IMR-90 (cell line): Measurements from ENCODE around the gene FBXW4. TPM values are rescaled to one million over a fixed set of nuclear protein-coding genes. Genes with fewer than 3 reads are reported as not detected.

Source experiments
- ATAC-seq: fragments of 200-7000 bp; cut with Tn5 transposase; 2 replicates; pipeline ENCODE4 v1.9.1; 2020; ENCODE audit warnings: low read depth, mild to moderate bottlenecking, moderate library complexity
- BruUV-seq: library from RNA; stranded (reverse); fragments of 400-500 nt; replicated peaks from 2 replicates; lab custom pipeline; 2021; lab: Mats Ljungman, UMichigan
- CTCF ChIA-PET: fragments of 300-600 bp; formaldehyde crosslinking; extraction: SDS; loops from one replicate; lab custom pipeline; 2021; ENCODE audit warnings: antibody characterized with exemption; lab: Yijun Ruan, JAX
- POLR2A ChIA-PET: fragments of 300-600 bp; sonication (Branson Sonifier 250); formaldehyde crosslinking; loops from one replicate; lab custom pipeline; 2022; ENCODE audit warnings: antibody characterized with exemption; ENCODE audit not compliant: unreplicated experiment; lab: Charles Lee
- DNase-seq: peaks from one replicate; pipeline ENCODE4 v3.0.0; 2013
- H2AFZ ChIP-seq: replicated peaks from 2 replicates; pipeline ENCODE3; 2013; ENCODE audit warnings: low read length, mild to moderate bottlenecking; ENCODE audit not compliant: poor library complexity
- H2AK5ac ChIP-seq: 2 replicates; pipeline ENCODE4 v1.6.1; 2013; ENCODE audit warnings: low read depth, low read length, inconsistent platforms
- H2AK9ac ChIP-seq: replicated peaks from 2 replicates; pipeline ENCODE3; 2013; ENCODE audit warnings: mild to moderate bottlenecking, low read depth, low read length, moderate library complexity; ENCODE audit not compliant: poor library complexity
- H2BK120ac ChIP-seq: 2 replicates; pipeline ENCODE4 v1.6.1; 2013; ENCODE audit warnings: low read depth, low read length, inconsistent platforms
- H2BK15ac ChIP-seq: 3 replicates; pipeline ENCODE4 v1.6.1; 2013; ENCODE audit warnings: low read depth, low read length, inconsistent platforms
- H2BK20ac ChIP-seq: 2 replicates; pipeline ENCODE4 v1.6.1; 2013; ENCODE audit warnings: low read depth, mild to moderate bottlenecking, inconsistent platforms, low read length, moderate library complexity
- H2BK5ac ChIP-seq: 2 replicates; pipeline ENCODE4 v1.6.1; 2013; ENCODE audit warnings: mild to moderate bottlenecking, low read depth, low read length, inconsistent platforms; ENCODE audit not compliant: poor library complexity, severe bottlenecking
- H3K14ac ChIP-seq: replicated peaks from 2 replicates; pipeline ENCODE4 v1.6.1; 2013; ENCODE audit warnings: low read depth, low read length, inconsistent platforms
- H3K18ac ChIP-seq: 2 replicates; pipeline ENCODE4 v1.6.1; 2013; ENCODE audit warnings: low read depth, low read length, control low read depth
- H3K23ac ChIP-seq: 2 replicates; pipeline ENCODE4 v1.6.1; 2013; ENCODE audit warnings: low read depth, low read length, inconsistent platforms
- H3K27ac ChIP-seq: 2 replicates; pipeline ENCODE4 v1.5.1; 2013; ENCODE audit warnings: mild to moderate bottlenecking, control low read depth, low read length; ENCODE audit not compliant: insufficient read depth
- H3K27me3 ChIP-seq: 2 replicates; pipeline ENCODE4 v1.6.1; 2013; ENCODE audit warnings: low read length; ENCODE audit not compliant: control insufficient read depth, insufficient read depth
- H3K36me3 ChIP-seq: 2 replicates; pipeline ENCODE4 v1.6.1; 2013; ENCODE audit warnings: low read length, mixed read lengths; ENCODE audit not compliant: control insufficient read depth, insufficient read depth
- H3K4ac ChIP-seq: 2 replicates; pipeline ENCODE4 v1.6.1; 2013; ENCODE audit warnings: low read depth, low read length, inconsistent platforms
- H3K4me1 ChIP-seq: 2 replicates; pipeline ENCODE4 v1.6.1; 2013; ENCODE audit warnings: low read length, mixed read lengths; ENCODE audit not compliant: control insufficient read depth, insufficient read depth
- H3K4me2 ChIP-seq: 2 replicates; pipeline ENCODE4 v1.6.1; 2013; ENCODE audit warnings: low read depth, mild to moderate bottlenecking, control low read depth, low read length, moderate library complexity
- H3K4me3 ChIP-seq: 2 replicates; pipeline ENCODE4 v1.5.1; 2013; ENCODE audit warnings: low read depth, mild to moderate bottlenecking, control low read depth, low read length, moderate library complexity; ENCODE audit not compliant: insufficient read depth
- H3K56ac ChIP-seq: 2 replicates; pipeline ENCODE4 v1.6.1; 2013; ENCODE audit warnings: low read length, inconsistent platforms; ENCODE audit not compliant: insufficient read depth; ENCODE audit errors: extremely low read depth
- H3K79me1 ChIP-seq, 2 experiments: 2 replicates each; pipeline ENCODE4 v1.6.1; 2013; ENCODE audit warnings: low read length in 2 of 2, inconsistent platforms in 1 of 2, low read depth in 1 of 2
- H3K9ac ChIP-seq: 2 replicates; pipeline ENCODE4 v1.6.1; 2013; ENCODE audit warnings: low read depth, low read length, control low read depth
- H3K9me1 ChIP-seq: 2 replicates; pipeline ENCODE4 v1.6.1; 2013; ENCODE audit warnings: low read length, inconsistent platforms; ENCODE audit not compliant: insufficient read depth
- H3K9me3 ChIP-seq: 2 replicates; pipeline ENCODE4 v1.6.1; 2013; ENCODE audit warnings: low read length; ENCODE audit not compliant: control insufficient read depth, insufficient read depth
- H4K20me1 ChIP-seq: 2 replicates; pipeline ENCODE4 v1.6.1; 2013; ENCODE audit warnings: low read length, inconsistent platforms; ENCODE audit not compliant: insufficient read depth
- H4K5ac ChIP-seq: 2 replicates; pipeline ENCODE4 v1.6.1; 2013; ENCODE audit warnings: mild to moderate bottlenecking, low read depth, low read length, control low read depth
- H4K8ac ChIP-seq, 2 experiments: 2 replicates each; pipeline ENCODE4 v1.6.1; 2013; ENCODE audit warnings: low read depth in 2 of 2, low read length in 2 of 2, control low read depth in 1 of 2, inconsistent platforms in 1 of 2
- H4K91ac ChIP-seq: 2 replicates; pipeline ENCODE4 v1.6.1; 2013; ENCODE audit warnings: low read depth, low read length, inconsistent platforms; ENCODE audit not compliant: insufficient read depth
- BHLHE40 ChIP-seq: fragments of 150-350 bp; IDR thresholded peaks from 2 replicates; pipeline ENCODE4 v1.6.1; 2016; ENCODE audit warnings: mild to moderate bottlenecking, low read depth, low read length
- CEBPB ChIP-seq: IDR thresholded peaks from 2 replicates; pipeline ENCODE4 v1.6.1; 2012; ENCODE audit warnings: low read depth, low read length, improper control_type of control experiment
- CHD1 ChIP-seq: IDR thresholded peaks from 2 replicates; pipeline ENCODE4 v1.6.1; 2012; ENCODE audit warnings: low read depth, low read length, improper control_type of control experiment
- FOS ChIP-seq: fragments of 150-350 bp; IDR thresholded peaks from 2 replicates; pipeline ENCODE4 v1.6.1; 2016; ENCODE audit warnings: low read depth, low read length
- MAFK ChIP-seq: IDR thresholded peaks from 2 replicates; pipeline ENCODE4 v1.6.1; 2012; ENCODE audit warnings: low read depth, low read length, improper control_type of control experiment
- MAZ ChIP-seq: IDR thresholded peaks from 2 replicates; pipeline ENCODE4 v1.6.1; 2012; ENCODE audit warnings: low read depth, mild to moderate bottlenecking, low read length, improper control_type of control experiment, moderate library complexity, borderline replicate concordance
- MXI1 ChIP-seq: IDR thresholded peaks from 2 replicates; pipeline ENCODE4 v1.6.1; 2012; ENCODE audit warnings: low read depth, mild to moderate bottlenecking, low read length, moderate library complexity, borderline replicate concordance
- NFE2L2 ChIP-seq: fragments of 150-350 bp; IDR thresholded peaks from 2 replicates; pipeline ENCODE4 v1.6.1; 2016; ENCODE audit warnings: low read depth, mild to moderate bottlenecking, low read length
- POLR2A ChIP-seq: IDR thresholded peaks from 2 replicates; pipeline ENCODE4 v1.6.1; 2012; ENCODE audit warnings: mild to moderate bottlenecking, low read depth, low read length
- RAD21 ChIP-seq: IDR thresholded peaks from 2 replicates; pipeline ENCODE4 v1.6.1; 2012; ENCODE audit warnings: low read length, improper control_type of control experiment
- RCOR1 ChIP-seq: IDR thresholded peaks from 2 replicates; pipeline ENCODE4 v1.6.1; 2012; ENCODE audit warnings: mild to moderate bottlenecking, low read length, improper control_type of control experiment; ENCODE audit not compliant: insufficient replicate concordance
- RFX5 ChIP-seq: IDR thresholded peaks from 2 replicates; pipeline ENCODE4 v1.8.0; 2012; ENCODE audit warnings: low read depth, mild to moderate bottlenecking, low read length, moderate library complexity
- SMC3 ChIP-seq: fragments of 150-350 bp; IDR thresholded peaks from 2 replicates; pipeline ENCODE4 v1.6.1; 2016; ENCODE audit warnings: low read depth, mild to moderate bottlenecking, antibody characterized with exemption, low read length, moderate library complexity
- WGBS, 2 experiments: methylation state at CpG; one replicate each; pipeline versions ENCODE4 v1.1.5 to v1.1.7; 2013; ENCODE audit warnings: missing lambda C conversion rate in 2 of 2; ENCODE audit not compliant: insufficient read length in 1 of 2; ENCODE audit errors: extremely low coverage in 2 of 2; 5-methylcytosine and 5-hydroxymethylcytosine counted together
- dilution Hi-C: fragments of 300-500 bp; cut with HindIII; formaldehyde crosslinking; loops from one replicate; pipeline ENCODE4 v1.14.3; 2018; ENCODE audit warnings: low sequenced_read_pairs; ENCODE audit not compliant: unreplicated experiment
- in situ Hi-C: fragments of 300-500 bp; cut with MboI; formaldehyde crosslinking; loops from 3 replicates; pipeline ENCODE4 v1.14.3; 2019; ENCODE audit warnings: low sequenced_read_pairs, inconsistent platforms, mixed read lengths
- intact Hi-C: fragments of 100-400 bp; cut with micrococcal nuclease; formaldehyde crosslinking; loops from 2 replicates; pipeline ENCODE4 v1.10.0; 2022
- polyA plus RNA-seq, 3 experiments: library from polyadenylated mRNA; depleted of rRNA; stranded (reverse); fragments of >200 nt; gene quantifications; 2 replicates each; pipeline ENCODE4 v1.2.3, GENCODE V29; 2012; ENCODE audit warnings: low replicate concordance in 1 of 3
- total RNA-seq: library from RNA; depleted of rRNA; stranded (reverse); fragments of >200 nt; gene quantifications from 2 replicates; pipeline ENCODE4 v1.2.3, GENCODE V29; 2012
- TF ChIP-seq, protein P1 (sequence below): fragments of 150-350 bp; IDR thresholded peaks from 2 replicates; pipeline ENCODE4 v1.6.1; 2016; ENCODE audit warnings: low read depth, mild to moderate bottlenecking, low read length, moderate library complexity, borderline replicate concordance
- TF ChIP-seq, protein P2 (sequence below): conservative IDR thresholded peaks from 2 replicates; pipeline ENCODE4 v1.5.1; 2012; ENCODE audit warnings: mild to moderate bottlenecking, low read depth, low read length, improper control_type of control experiment
- TF ChIP-seq, protein P3 (sequence below): fragments of 150-350 bp; IDR thresholded peaks from 2 replicates; pipeline ENCODE4 v1.6.1; 2017; ENCODE audit warnings: mild to moderate bottlenecking, antibody characterized with exemption, low read length, low read depth

Gene FBXW4
- total and polyA plus RNA-seq, 2 of the 4 experiments (the other 2 are of a cell fraction) = 19.3 to 26.7 TPM

DNA sequence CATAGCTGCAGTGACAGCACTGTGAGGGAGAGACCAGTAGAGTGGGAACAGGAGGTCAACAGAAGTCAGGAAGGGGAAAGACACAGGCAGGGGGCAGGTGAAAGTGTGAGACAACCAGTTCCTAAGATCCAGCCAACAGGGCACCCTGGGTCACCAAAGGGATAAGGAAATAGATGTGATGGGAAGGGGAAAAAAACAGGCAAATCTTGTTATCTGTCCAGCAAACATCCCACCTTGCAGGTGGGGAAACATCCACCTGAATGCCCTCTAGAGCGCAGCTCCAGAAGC is 64.4 kb downstream of the FBXW4 start:
- H3K27ac ChIP-seq = no peak overlapping the region
- no peak overlapping the region for H2BK20ac ChIP-seq
- no peak overlapping the region for H4K91ac ChIP-seq
- ChIA-PET POLR2A (no interaction called here), CTCF (interaction anchor here (0.6 kb wide), 1 partner anchor 60 kb away, joined by 3 read pairs; no protein-coding TSS in a partner anchor)
- H3K9me3 ChIP-seq = no peaks in the 10 kb centered on the region
- no peak overlapping the region for H3K9ac ChIP-seq
- H2AFZ ChIP-seq = no peak overlapping the region
- TF ChIP-seq SMC3 (no peak), POLR2A (no peak), NFE2L2 (no peak), MAZ (no peak), FOS (no peak), RCOR1 (no peak), CHD1 (no peak), RFX5 (no peak), RAD21 (no peak), CEBPB (no peak), BHLHE40 (no peak), MAFK (no peak), MXI1 (no peak)
- TF ChIP-seq, protein P1, sequence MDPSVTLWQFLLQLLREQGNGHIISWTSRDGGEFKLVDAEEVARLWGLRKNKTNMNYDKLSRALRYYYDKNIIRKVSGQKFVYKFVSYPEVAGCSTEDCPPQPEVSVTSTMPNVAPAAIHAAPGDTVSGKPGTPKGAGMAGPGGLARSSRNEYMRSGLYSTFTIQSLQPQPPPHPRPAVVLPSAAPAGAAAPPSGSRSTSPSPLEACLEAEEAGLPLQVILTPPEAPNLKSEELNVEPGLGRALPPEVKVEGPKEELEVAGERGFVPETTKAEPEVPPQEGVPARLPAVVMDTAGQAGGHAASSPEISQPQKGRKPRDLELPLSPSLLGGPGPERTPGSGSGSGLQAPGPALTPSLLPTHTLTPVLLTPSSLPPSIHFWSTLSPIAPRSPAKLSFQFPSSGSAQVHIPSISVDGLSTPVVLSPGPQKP = no peak
- TF ChIP-seq, protein P2, sequence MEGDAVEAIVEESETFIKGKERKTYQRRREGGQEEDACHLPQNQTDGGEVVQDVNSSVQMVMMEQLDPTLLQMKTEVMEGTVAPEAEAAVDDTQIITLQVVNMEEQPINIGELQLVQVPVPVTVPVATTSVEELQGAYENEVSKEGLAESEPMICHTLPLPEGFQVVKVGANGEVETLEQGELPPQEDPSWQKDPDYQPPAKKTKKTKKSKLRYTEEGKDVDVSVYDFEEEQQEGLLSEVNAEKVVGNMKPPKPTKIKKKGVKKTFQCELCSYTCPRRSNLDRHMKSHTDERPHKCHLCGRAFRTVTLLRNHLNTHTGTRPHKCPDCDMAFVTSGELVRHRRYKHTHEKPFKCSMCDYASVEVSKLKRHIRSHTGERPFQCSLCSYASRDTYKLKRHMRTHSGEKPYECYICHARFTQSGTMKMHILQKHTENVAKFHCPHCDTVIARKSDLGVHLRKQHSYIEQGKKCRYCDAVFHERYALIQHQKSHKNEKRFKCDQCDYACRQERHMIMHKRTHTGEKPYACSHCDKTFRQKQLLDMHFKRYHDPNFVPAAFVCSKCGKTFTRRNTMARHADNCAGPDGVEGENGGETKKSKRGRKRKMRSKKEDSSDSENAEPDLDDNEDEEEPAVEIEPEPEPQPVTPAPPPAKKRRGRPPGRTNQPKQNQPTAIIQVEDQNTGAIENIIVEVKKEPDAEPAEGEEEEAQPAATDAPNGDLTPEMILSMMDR = no peak
- TF ChIP-seq, protein P3, sequence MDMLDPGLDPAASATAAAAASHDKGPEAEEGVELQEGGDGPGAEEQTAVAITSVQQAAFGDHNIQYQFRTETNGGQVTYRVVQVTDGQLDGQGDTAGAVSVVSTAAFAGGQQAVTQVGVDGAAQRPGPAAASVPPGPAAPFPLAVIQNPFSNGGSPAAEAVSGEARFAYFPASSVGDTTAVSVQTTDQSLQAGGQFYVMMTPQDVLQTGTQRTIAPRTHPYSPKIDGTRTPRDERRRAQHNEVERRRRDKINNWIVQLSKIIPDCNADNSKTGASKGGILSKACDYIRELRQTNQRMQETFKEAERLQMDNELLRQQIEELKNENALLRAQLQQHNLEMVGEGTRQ = no peak
- H3K23ac ChIP-seq = no peak overlapping the region
- intact Hi-C loops = no loop called here
- H3K4me2 ChIP-seq = no peak overlapping the region
- no CpG with 5 or more reads among the region's 1 CpG for WGBS, 2 experiments
- H3K14ac ChIP-seq = no peak overlapping the region
- no peak overlapping the region for H3K4ac ChIP-seq
- no TSS peak for BruUV-seq
- H2AK5ac ChIP-seq = no peak overlapping the region
- DNase-seq (no peak), ATAC-seq (no peak)
- peaks cover 7% of the 10 kb centered on the region; the same call in 1 of the 2 replicates for H3K9me1 ChIP-seq
- no peaks in the 10 kb centered on the region; the same call in 1 of the 2 replicates for H3K36me3 ChIP-seq
- H2BK15ac ChIP-seq = no peak overlapping the region
- H3K56ac ChIP-seq = no peak overlapping the region
- no peak overlapping the region for H3K18ac ChIP-seq
- H2BK5ac ChIP-seq = no peak overlapping the region
- in situ Hi-C loops = no loop called here
- dilution Hi-C loops = no loop called here
- peaks cover 7% of the 10 kb centered on the region; the same call in 1 of the 2 replicates for H4K20me1 ChIP-seq
- H3K4me1 ChIP-seq = no peaks in the 10 kb centered on the region
- no peak overlapping the region for H4K5ac ChIP-seq
- H3K27me3 ChIP-seq = no peaks in the 10 kb centered on the region
- no peak overlapping the region for H2BK120ac ChIP-seq
- H2AK9ac ChIP-seq = no peak overlapping the region
- no peak overlapping the region for H4K8ac ChIP-seq
- no peaks in the 10 kb centered on the region; a peak in 1 of 4 replicates for H3K79me1 ChIP-seq
- no peak overlapping the region for H3K4me3 ChIP-seq
